22Rv1 (cell line): ENCODE results near the gene LRP8.

Experiments
- H3K27ac ChIP-seq: fragments of 450-650 bp; 2 replicates; pipeline ENCODE4 v1.5.1; 2017
- ZFX ChIP-seq: fragments of 450-650 bp; IDR thresholded peaks from 2 replicates; pipeline ENCODE4 v1.6.1; 2017; ENCODE audit warnings: antibody characterized with exemption, borderline replicate concordance
- TF ChIP-seq, protein P1 (sequence below): fragments of 450-650 bp; IDR thresholded peaks from 2 replicates; pipeline ENCODE4 v1.5.1; 2017; ENCODE audit warnings: mild to moderate bottlenecking

Gene LRP8

DNA sequence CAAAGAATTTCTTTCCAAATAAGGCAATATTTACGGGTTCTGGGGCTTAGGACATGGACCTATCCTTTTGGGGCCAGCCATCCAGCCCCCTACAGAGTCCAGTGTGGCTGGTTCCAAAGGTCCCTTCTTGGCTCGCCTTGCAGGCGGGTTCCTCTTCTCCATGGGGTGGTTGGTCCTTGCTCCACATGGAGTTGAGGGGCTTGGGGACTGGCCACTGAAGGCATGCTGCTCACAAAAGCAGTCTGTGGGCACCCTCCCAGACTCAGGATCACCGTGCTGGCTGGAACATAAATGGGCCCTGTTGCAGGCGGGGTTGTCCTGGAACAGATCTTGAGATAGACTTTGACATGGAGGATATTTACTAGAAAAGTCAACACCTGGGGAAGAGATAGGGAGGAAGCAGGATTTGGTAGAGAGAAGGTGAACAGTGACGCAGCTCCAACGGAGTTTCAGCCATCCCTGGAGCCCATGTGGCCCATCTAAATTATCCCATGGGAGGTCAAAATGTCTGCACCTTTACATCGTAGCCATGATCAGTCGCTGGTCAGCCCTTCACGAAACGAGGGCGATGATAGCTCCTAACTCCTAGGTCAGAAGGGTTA lies 39.1 kb upstream of the LRP8 start:
- no peak for TF ChIP-seq ZFX
- TF ChIP-seq, protein P1, sequence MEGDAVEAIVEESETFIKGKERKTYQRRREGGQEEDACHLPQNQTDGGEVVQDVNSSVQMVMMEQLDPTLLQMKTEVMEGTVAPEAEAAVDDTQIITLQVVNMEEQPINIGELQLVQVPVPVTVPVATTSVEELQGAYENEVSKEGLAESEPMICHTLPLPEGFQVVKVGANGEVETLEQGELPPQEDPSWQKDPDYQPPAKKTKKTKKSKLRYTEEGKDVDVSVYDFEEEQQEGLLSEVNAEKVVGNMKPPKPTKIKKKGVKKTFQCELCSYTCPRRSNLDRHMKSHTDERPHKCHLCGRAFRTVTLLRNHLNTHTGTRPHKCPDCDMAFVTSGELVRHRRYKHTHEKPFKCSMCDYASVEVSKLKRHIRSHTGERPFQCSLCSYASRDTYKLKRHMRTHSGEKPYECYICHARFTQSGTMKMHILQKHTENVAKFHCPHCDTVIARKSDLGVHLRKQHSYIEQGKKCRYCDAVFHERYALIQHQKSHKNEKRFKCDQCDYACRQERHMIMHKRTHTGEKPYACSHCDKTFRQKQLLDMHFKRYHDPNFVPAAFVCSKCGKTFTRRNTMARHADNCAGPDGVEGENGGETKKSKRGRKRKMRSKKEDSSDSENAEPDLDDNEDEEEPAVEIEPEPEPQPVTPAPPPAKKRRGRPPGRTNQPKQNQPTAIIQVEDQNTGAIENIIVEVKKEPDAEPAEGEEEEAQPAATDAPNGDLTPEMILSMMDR, result no peak
- H3K27ac ChIP-seq, result no peak overlapping the region

DNA sequence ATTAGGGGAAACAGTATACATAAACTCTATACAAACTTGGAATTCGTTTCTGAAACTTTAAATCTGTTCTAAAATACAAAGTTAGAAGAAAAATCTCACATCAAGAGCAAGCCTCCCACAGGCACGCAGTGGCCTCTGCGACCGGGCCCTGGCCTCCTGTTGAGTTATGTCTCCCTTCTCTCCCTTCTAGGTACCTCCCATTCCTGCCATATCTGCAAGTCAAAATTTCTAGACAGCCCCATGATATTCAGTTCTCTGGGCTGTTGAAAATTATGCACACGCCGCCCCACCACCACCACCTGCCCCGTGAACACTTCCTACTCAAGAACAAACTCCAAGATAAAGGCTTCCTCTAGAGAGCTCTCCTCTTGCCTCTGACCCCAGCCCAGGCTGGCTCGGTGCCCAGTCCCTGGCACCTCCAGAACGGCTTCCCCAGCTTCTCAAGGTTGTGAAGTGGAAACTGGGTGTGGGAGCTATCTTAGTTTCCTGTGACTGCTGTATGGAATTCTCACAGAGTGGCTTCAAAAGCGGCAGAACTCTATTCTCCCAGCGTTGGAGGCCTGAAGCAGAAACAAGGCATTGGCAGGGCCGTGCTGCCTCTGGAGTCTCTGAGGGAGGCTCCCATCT lies 37.7 kb upstream of the LRP8 start:
- no peak for TF ChIP-seq ZFX
- TF ChIP-seq, protein P1, result no peak
- H3K27ac ChIP-seq, result no peak overlapping the region

DNA sequence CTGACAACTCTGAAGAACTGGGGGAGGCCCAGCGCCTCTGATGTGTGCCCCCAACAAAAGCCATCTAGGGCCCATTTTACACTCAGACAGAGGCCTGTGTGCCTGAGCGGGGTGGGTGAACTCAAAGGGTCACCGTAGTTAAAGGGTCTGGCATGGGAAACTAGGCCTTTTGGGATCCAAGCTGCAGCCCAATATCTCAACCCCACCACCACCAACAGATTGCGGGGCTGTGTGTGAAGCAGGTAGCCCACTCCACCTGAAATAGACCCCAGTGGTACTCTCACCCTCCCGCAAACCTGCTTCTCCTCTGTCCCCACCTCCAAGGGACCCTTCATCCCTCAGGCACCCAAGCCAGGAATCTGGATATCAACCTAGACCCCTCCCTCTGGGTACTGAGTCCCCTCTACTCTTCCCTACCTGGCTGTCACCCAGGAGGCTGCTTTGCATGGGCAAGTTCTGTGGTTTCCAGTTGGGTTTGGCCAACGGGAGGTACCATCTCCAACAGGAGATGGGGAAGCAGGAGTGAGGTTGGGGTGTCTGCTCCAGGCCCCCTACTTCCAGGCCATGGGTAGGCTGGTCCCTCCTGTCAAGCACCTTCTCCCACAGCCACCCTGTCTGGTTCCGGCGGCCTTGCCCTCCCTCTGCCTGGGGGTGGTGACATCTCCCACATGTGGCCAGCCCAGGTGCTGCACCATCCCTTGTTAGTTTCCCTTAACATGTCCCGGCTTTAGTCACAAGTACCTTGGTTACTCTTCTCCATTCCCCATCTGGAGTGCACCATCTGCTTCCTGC lies 35.2 kb upstream of the LRP8 start:
- TF ChIP-seq, protein P1, result no peak
- no peak for TF ChIP-seq ZFX
- H3K27ac ChIP-seq, result no peak overlapping the region

DNA sequence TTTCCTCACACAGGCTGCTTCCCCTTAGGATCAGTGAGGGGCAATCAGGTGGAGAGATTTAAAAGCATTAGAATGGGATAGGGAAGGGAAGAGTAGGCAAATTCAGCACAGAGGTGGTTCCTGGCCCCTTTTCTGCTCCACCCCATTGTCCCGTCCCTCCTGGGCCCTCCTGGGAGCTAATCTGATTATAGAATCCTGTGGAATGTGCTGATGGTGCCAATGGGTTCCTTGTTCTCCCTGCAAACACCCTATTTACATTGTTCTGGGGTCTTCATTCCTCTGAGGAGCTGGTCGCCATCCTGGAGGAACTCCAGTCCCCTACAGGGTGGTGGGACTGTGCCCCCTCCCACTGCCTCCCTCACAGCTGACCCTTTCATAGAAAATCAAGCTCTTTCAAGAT lies 34.4 kb upstream of the LRP8 start:
- TF ChIP-seq ZFX, result no peak
- TF ChIP-seq, protein P1, result no peak
- no peak overlapping the region for H3K27ac ChIP-seq

DNA sequence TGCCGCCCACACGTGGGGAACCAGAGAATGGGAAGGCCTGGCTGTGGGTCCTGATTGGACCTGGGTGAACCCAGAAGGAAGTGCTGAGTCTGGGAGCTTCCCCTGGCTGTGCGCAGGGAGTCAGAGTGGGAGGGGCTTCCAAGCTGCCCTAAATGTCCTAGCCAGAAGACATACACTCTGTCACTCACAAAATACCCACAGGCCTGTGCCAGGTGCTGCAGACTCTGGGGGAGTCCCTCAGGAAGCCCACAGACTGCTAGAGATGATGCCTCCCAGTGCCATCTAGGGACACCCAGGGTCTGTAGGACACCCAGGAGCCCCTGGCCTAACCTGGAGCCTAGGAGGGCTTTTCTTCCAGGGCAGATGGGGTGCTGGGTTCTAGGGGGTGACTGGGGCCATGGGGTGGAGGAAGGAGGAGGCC lies 33.7 kb upstream of the LRP8 start:
- TF ChIP-seq, protein P1, result no peak
- no peak for TF ChIP-seq ZFX
- H3K27ac ChIP-seq, result no peak overlapping the region

DNA sequence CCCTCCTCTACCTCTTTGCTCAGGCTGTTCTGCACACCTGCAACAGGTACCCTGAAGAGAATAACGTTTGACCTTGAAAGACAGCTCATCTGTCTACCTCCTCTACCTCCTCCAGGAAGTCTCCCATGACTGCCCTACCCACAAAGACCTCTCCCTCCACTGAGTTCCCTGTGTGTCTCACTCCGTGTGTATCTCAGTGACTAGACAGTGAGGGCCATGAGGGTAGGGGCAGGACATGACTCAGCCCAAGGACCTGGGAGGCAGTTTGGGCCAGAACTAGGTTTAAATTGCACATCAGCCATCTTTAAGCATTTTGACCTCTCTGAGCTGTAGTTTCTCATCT lies 32.0 kb upstream of the LRP8 start:
- H3K27ac ChIP-seq, result no peak overlapping the region
- TF ChIP-seq, protein P1, result no peak
- TF ChIP-seq ZFX, result no peak
